Vagina (tissue), 2 donors: ENCODE results near the gene PRR22. TPM values are rescaled to one million over a fixed set of nuclear protein-coding genes. Genes with fewer than 3 reads are reported as not detected.

Experiments
- DNase-seq, 2 donors: peaks; one replicate each; pipeline ENCODE4 v3.0.0-alpha.2; 2017; ENCODE audit errors: extremely low spot score in 2 of 2
- H3K27ac ChIP-seq: fragments of 200-600 bp; sonication (generic); one replicate; pipeline ENCODE4 v1.5.1; 2019
- H3K27me3 ChIP-seq: fragments of 200-600 bp; sonication (generic); one replicate; pipeline ENCODE4 v1.5.1; 2019
- H3K36me3 ChIP-seq, 2 donors: fragments of 200-600 bp; sonication (generic); one replicate each; pipeline ENCODE4 v1.5.1; 2017 to 2019
- H3K4me1 ChIP-seq: fragments of 200-600 bp; sonication (generic); one replicate; pipeline ENCODE4 v1.5.1; 2019
- H3K4me3 ChIP-seq, 2 donors: fragments of 200-600 bp; sonication (generic); 1 replicate in 1 of 2; 2 replicates in 1 of 2; pipeline ENCODE4 v1.5.1; 2016 to 2019
- H3K9me3 ChIP-seq: fragments of 200-600 bp; sonication (generic); one replicate; pipeline ENCODE4 v1.5.1; 2019
- POLR2A ChIP-seq, 2 donors: fragments of 450-650 bp; IDR thresholded peaks; one replicate each; pipeline ENCODE4 v1.6.1; 2017; ENCODE audit warnings: antibody characterized with exemption in 2 of 2, mild to moderate bottlenecking in 2 of 2, moderate library complexity in 2 of 2
- POLR2AphosphoS5 ChIP-seq, 2 donors: sonication (generic); formaldehyde crosslinking; IDR thresholded peaks; one replicate each; pipeline ENCODE4 v1.9.0; 2017; ENCODE audit warnings: antibody characterized with exemption in 2 of 2, mild to moderate bottlenecking in 2 of 2, low read depth in 1 of 2; ENCODE audit not compliant: insufficient read depth in 1 of 2
- intact Hi-C: fragments of 100-400 bp; cut with DNase I; formaldehyde crosslinking; loops from one replicate; pipeline ENCODE4 v1.15.1; 2023
- total RNA-seq: library from RNA; depleted of rRNA; stranded (reverse); fragments of >200 nt; gene quantifications from one replicate; pipeline ENCODE4 v1.2.3, GENCODE V29; 2016
- TF ChIP-seq, protein P1 (sequence below), 3 experiments: fragments of 450-650 bp in 2 of 3; fragments of 200-600 bp in 1 of 3; sonication (generic) in 1 of 3; IDR thresholded peaks; one replicate each; pipeline ENCODE4 v1.5.1; 2017 to 2019; ENCODE audit warnings: antibody characterized with exemption in 3 of 3, mild to moderate bottlenecking in 2 of 3, moderate library complexity in 2 of 3

The PRR22 gene
- total RNA-seq, 1 donor from 2014 or later: 0.98 TPM

- no peaks in the 10 kb centered on the region for H3K36me3 ChIP-seq
- no peak overlapping the region for H3K4me3 ChIP-seq
- TF ChIP-seq, protein P1, sequence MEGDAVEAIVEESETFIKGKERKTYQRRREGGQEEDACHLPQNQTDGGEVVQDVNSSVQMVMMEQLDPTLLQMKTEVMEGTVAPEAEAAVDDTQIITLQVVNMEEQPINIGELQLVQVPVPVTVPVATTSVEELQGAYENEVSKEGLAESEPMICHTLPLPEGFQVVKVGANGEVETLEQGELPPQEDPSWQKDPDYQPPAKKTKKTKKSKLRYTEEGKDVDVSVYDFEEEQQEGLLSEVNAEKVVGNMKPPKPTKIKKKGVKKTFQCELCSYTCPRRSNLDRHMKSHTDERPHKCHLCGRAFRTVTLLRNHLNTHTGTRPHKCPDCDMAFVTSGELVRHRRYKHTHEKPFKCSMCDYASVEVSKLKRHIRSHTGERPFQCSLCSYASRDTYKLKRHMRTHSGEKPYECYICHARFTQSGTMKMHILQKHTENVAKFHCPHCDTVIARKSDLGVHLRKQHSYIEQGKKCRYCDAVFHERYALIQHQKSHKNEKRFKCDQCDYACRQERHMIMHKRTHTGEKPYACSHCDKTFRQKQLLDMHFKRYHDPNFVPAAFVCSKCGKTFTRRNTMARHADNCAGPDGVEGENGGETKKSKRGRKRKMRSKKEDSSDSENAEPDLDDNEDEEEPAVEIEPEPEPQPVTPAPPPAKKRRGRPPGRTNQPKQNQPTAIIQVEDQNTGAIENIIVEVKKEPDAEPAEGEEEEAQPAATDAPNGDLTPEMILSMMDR (IDR thresholded peaks at IDR 0.05): no peak
- TF ChIP-seq POLR2A (IDR thresholded peaks at IDR 0.05) (no peak), POLR2AphosphoS5 (IDR thresholded peaks at IDR 0.05; ENCODE audit: insufficient read depth in 1 of 2, low read depth in 1 of 2) (no peak)
- DNase-seq: peak in 1 of 2 donors; percentile 93
- no peaks in the 10 kb centered on the region for H3K27me3 ChIP-seq
- no peaks in the 10 kb centered on the region for H3K4me1 ChIP-seq
- intact Hi-C loops: no loop called here
- no peaks in the 10 kb centered on the region for H3K9me3 ChIP-seq
- no peak overlapping the region for H3K27ac ChIP-seq
These were observed 8.8 kb downstream of the PRR22 start for GRCh38 chr19:5775668-5776309.

- Histone ChIP-seq H3K4me3 (no peak overlapping the region), H3K4me1 (no peaks in the 10 kb centered on the region), H3K27me3 (no peaks in the 10 kb centered on the region), H3K36me3 (no peaks in the 10 kb centered on the region), H3K9me3 (no peaks in the 10 kb centered on the region), H3K27ac (no peak overlapping the region)
- DNase-seq: no peak
- intact Hi-C loops: no loop called here
- TF ChIP-seq POLR2AphosphoS5 (IDR thresholded peaks at IDR 0.05; ENCODE audit: insufficient read depth in 1 of 2, low read depth in 1 of 2) (no peak), POLR2A (IDR thresholded peaks at IDR 0.05) (no peak)
- TF ChIP-seq, protein P1 (IDR thresholded peaks at IDR 0.05): no peak
These were observed 9.6 kb downstream of the PRR22 start for GRCh38 chr19:5774921-5775320.

DNA sequence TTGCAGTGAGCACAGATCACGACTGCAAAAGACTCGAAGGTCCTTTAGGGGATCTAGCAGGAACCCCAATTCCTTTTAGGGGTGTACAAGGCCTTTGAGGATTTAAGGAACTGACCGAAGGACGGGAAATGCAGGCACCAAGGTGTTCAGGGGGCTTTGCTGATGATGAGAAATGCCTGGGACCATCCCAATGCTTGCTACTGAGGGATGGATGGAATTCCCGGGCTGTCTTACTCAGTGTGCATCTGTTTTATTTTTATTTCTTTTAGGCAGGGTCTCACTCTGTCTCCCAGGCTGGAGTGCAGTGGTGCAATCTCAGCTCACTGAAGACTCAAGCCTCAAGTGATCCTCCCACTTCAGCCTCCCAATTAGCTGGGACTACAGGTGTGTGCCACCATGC, 11.3 kb downstream of the PRR22 start:
- no peak for DNase-seq
- Histone ChIP-seq H3K4me3 (no peak overlapping the region), H3K36me3 (no peaks in the 10 kb centered on the region), H3K9me3 (no peaks in the 10 kb centered on the region), H3K27ac (no peak overlapping the region), H3K4me1 (no peaks in the 10 kb centered on the region), H3K27me3 (no peaks in the 10 kb centered on the region)
- TF ChIP-seq POLR2A (IDR thresholded peaks at IDR 0.05) (no peak), POLR2AphosphoS5 (IDR thresholded peaks at IDR 0.05; ENCODE audit: insufficient read depth in 1 of 2, low read depth in 1 of 2) (no peak)
- TF ChIP-seq, protein P1 (IDR thresholded peaks at IDR 0.05): no peak
- intact Hi-C loops: no loop called here

DNA sequence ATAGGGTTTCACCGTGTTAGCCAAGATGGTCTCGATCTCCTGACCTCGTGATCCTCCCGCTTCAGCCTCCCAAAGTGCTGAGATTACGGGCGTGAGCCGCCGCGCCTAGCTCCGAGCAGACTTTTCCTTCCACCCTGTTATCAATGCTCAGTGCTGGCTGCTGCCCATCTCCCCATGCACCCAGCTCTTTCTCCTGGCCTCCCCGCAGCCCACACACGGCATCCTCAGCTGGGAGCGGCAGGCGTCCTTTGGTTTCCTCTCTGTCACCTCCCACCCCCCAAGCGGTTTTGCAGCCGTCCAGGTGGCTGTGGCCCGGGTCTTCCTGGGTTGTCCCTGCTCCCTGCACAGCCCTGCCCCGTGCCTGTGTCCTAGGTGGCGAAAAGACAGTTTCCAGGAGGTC, 12.1 kb downstream of the PRR22 start:
- Histone ChIP-seq H3K27ac (no peak overlapping the region), H3K4me1 (no peaks in the 10 kb centered on the region), H3K36me3 (no peaks in the 10 kb centered on the region), H3K4me3 (no peak overlapping the region), H3K27me3 (no peaks in the 10 kb centered on the region), H3K9me3 (no peaks in the 10 kb centered on the region)
- intact Hi-C loops: no loop called here
- TF ChIP-seq, protein P1 (IDR thresholded peaks at IDR 0.05): no peak
- no peak for TF ChIP-seq POLR2AphosphoS5 (IDR thresholded peaks at IDR 0.05; ENCODE audit: insufficient read depth in 1 of 2, low read depth in 1 of 2)
- no peak for TF ChIP-seq POLR2A (IDR thresholded peaks at IDR 0.05)
- DNase-seq: no peak

DNA sequence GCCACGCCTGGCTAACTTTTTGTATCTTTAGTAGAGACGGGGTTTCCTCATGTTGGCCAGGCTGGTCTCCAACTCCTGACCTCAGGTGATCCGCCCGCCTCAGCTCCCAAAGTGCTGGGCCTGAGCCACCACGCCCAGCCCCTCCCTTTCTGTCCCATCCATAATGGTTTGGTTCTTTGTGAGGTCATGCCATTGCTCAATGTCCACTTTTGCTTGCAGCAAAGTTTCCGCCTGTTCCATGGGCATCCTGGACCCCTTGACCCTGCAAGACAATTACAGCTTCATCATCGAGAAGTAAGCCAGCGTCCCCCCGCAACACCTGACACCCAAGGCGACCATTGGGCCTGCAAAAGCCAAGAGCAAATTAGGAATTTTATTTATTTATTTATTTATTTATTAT, 16.6 kb downstream of the PRR22 start:
- no peak overlapping the region for H3K27ac ChIP-seq
- DNase-seq: no peak
- intact Hi-C loops: no loop called here

More for the DNA sequence above, 16.6 kb downstream of the PRR22 start:
- H3K4me3 ChIP-seq: no peak overlapping the region
- TF ChIP-seq, protein P1 (IDR thresholded peaks at IDR 0.05): no peak
- no peak for TF ChIP-seq POLR2AphosphoS5 (IDR thresholded peaks at IDR 0.05; ENCODE audit: insufficient read depth in 1 of 2, low read depth in 1 of 2)
- no peak for TF ChIP-seq POLR2A (IDR thresholded peaks at IDR 0.05)
- H3K27me3 ChIP-seq: no peaks in the 10 kb centered on the region
- no peaks in the 10 kb centered on the region for H3K4me1 ChIP-seq
- H3K36me3 ChIP-seq: no peaks in the 10 kb centered on the region
- H3K9me3 ChIP-seq: no peaks in the 10 kb centered on the region
